GM18505 (cell line): Measurements from ENCODE around the gene PTPN3.
A peak's percentile ranks its signal among the peaks of the same experiment; 100 is the strongest.

Experiments used
- ATAC-seq: cut with Tn5 transposase; IDR thresholded peaks from one replicate; pipeline ENCODE4 v1.9.1; 2021; ENCODE audit not compliant: unreplicated experiment
- POLR2A ChIP-seq: IDR thresholded peaks from 4 replicates; pipeline ENCODE4 v1.6.1; 2011; ENCODE audit warnings: borderline replicate concordance; ENCODE audit not compliant: insufficient read depth, insufficient read length; ENCODE audit errors: extremely low read depth

Gene PTPN3

DNA sequence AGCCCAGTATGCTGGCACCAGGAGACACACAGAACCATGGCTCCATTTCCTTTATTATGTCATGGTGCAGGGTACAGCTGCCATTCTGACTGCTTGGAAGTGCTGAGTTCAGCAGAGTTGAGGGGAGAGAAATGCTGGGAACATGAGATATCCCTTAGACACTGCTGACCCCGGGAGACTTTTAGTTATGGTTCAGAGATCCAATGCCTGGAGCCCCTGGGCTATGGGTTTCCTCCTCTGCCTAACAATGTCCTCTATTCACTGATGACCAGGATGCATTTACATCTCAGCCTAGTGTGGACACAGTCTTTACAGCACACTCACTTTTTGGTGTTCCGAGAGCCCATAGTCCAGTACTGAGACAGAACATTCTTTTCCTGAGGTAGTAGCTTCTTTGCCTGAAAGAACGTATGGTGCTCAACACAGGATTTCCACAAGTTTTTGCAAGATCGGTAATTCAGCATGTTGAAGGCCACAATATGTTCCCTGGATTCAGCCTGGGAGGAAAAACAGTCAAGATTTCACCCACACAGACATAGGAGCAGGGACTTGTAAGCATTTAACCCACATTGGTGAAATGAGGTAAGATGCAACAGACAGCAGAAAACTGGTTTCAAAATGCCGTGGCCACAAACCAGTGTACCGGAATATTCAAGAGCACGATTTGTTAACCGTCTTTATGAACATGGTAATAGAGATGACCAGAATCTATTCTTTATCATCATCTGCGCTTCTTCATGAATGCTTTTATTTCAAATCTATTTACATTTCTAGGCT lies 71.3 kb downstream of the PTPN3 start:
- ATAC-seq = no peak

DNA sequence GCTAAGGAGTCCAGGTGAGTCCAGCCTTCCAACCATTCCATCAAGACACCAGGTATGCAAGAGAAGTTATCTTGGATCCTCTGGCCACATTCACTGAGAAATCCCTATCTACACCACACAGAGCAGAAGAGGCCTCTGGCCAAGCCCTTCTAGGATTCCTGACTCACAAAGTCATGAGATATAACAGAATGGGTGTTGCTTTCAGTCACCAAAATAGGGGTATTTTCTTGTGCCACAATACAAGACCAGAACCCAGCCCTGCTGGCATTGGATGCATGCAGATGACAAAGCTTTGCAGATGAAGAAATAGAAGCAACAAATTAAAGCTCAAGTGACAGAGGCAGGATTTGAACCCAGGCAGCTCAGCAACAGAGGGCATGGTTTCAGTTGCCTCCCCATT lies 73.5 kb downstream of the PTPN3 start:
- TF ChIP-seq POLR2A = no peak
- ATAC-seq = no peak

More for the DNA sequence above, 71.3 kb downstream of the PTPN3 start:
- no peak for TF ChIP-seq POLR2A

DNA sequence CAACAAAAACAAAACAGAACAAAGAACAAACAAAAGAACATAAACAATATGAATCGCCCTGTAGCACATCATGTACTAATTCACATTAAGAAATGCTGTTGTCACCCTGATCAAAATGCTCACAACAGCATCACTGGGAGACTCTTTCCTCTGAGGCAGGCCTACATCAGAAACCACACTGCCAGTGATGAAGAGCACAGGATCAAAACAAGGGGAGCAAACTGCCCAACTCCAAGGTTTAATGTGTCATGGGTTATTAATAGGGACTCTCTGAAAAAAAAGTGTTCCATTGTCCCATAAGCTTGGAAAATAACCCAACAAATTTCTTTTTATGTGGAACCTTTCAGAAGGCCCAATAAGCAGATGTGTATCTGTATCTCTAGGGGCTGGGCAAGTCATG lies 74.2 kb downstream of the PTPN3 start:
- TF ChIP-seq POLR2A = no peak
- ATAC-seq = no peak

DNA sequence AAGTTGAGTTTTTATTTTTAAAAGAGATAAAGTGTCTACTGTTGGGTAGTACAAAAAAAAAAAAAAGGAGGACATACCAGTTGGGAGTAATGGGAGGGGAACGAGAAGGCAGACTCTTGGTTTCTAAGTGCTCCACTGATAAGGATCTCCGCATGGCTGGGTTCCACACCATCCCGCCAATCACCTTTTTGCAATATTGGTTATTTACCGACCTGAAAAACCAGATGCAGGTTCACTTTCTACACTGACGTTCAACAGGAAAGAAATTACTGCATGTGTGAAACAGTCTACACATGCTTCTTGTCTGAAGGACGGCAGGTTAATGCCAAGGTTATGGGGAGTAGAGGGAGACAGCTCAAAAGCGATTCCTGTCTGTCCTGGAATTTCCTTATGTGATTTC lies 75.5 kb downstream of the PTPN3 start:
- peak; percentile 73 for ATAC-seq
- TF ChIP-seq POLR2A = no peak

DNA sequence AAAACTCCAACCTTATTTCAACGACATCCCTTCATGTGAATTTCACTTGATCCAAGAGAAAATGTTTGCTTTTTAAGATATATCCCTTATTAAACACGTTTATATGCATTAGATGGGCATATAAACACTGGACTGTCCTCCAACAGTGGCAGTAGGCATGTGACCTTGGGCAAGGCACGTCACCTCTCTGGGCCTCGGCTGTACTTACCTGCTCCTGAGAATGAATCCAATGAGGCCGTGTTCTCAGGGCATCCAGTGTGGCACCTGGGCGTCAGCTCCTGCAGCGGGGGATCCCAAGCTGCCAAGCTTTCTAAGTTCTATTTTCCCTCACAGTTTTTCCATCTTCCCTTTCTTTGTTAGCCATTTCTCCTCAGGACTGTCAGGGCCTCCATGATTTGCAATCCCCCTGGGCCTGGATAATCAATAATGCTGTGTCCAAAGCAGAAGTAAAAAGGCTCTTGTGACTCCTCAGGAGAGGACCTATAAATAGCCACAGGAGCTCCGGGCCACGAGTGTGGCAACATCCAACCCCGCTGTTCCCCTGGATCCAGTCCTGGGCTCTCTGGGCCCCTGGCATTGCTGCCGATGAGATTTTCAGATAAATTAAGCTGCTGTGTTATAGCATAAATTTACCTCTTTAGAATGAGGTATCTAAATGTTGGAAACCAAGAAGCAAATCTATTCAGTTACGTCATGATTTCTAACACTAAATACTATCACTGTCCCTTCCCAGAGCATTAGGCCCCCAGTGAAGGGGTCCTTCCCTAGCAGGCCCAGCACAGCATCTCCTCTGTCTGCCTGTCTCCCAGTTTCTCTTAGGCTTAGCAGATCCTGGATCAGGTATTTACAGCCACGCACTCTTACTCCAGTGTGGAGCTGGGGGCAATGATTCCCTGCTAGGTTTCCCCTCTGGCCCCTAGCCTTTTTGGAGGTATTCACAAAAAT lies 76.8 kb downstream of the PTPN3 start:
- TF ChIP-seq POLR2A = no peak
- ATAC-seq = no peak

DNA sequence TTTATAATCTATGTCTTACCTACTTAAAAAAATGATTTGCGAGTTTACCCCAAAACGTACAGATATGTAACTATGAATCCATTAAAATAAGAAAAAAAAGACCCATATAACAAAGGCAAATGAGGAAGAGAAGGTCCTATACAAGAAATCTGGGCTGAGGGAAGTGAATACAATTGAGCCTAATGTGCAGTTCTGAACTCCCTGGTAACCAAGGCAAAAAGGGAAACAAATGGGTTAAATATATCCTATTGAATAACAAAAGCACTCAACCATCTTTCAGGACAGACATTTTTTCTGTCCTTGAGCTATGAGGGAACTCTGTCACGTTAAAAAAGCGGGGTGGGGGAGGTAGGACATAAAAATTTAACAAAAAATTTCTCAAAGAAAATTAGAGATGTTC lies 78.6 kb downstream of the PTPN3 start:
- ATAC-seq = no peak
- no peak for TF ChIP-seq POLR2A

DNA sequence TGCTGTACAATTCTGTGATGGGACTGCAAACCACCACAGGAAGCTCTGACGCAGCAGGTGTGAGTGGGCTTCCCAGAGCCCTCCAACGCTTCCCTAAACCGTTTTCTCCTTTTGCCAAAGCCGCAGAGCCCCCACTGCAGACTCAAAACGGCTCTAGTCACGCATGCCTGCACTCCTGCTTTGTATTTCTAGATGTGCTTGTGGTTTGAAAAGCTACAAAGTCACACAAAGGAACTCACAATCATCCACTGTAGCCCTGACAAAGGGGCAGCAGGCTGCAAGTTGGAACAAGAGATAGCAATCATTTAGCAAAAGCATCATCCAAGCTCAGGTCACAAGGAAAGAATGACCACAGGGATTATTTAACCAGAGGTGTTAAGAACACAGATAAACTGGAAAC lies 79.3 kb downstream of the PTPN3 start:
- TF ChIP-seq POLR2A = no peak
- ATAC-seq = peak; percentile 33

DNA sequence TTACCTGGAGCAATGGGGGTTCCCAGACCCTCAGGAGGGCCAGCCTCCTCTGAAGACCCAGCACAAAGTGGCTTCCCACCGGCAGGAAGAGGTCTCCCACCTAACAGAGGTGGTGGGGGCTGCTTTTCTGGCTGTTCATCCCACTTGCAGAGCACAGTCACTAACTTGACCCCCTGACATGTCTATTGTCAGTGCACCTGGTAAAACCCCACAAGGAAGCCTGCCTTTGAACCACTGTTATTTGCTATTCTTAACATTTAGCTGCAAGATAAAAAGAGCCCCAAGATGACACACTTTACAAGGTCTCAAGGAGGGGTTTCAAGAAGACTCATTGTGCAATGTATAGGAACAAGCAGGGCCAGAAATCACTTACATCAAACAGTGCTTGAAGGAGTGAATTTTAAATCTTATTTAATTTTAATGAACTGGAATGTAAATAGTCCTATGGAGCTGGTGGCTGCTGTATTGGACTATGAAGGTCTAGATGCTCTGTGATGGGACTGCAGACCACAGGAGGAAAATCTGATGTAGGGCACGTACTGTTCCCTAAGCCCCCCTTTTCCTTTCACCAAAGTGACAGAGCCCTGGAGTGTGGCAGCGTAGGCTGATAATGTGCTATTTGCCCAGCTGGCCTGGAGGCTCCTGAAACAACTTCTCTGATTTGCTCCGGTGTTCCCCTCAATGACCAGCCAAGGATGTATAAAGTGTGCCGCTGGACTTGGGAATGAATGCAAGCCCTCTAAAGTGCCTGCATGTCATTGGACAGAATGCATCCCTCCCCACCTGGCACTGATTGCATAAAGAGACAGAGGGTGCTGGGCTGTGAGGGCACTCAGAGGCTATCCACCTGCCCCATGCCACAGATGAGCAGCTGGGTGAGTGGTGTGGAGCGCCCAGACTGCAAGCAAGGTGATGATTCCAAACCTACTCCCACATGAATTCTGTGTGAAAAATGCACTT lies 80.2 kb downstream of the PTPN3 start:
- no peak for TF ChIP-seq POLR2A
- no peak for ATAC-seq

DNA sequence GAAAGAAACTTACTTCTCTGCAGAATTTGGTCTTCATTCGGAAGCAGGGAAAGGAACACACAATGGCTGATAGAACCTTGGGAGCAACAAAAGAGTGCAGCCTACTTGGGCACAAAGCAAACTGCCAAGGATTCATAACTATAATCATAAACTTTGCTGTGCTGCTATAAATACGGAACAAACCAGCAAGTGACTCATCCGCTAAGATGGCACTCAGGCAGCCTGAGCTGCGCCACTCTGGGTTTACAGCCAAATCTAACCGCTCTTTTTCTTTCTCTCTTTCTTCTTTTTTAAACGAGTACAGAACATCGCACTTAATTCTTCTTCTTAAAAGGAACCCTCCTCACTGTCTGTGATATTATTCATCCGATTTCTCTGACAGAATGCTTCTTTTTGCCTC lies 81.1 kb downstream of the PTPN3 start:
- TF ChIP-seq POLR2A = no peak
- ATAC-seq = no peak

DNA sequence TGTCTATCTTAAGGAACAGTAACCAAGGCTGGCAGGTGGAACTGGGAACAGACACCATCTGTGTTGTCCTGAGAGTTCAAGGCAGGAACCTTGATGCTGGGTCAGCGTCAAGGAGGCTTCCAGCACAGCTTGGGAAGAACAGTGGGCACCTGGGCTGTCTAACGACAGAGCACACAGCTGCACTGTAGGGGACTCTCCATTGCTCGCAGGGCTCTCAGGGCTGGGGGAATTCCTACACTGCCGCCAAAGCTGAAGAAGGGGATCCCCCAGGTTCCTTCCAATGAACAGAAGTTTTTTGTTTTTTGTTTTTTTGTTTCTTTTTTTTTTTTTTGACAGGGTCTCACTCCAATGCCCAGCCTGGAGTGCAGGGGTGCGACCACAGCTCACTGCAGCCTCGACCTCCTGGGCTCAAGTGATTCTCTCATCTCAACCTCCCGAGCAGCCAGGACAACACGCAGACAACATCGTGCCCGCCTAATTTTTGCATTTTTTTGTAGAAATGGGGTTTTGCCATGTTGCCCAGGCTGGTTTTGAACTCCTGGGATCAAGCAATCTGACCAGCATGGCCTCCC lies 81.9 kb downstream of the PTPN3 start:
- peak; percentile 43 for ATAC-seq
- peak; percentile 18 for TF ChIP-seq POLR2A

DNA sequence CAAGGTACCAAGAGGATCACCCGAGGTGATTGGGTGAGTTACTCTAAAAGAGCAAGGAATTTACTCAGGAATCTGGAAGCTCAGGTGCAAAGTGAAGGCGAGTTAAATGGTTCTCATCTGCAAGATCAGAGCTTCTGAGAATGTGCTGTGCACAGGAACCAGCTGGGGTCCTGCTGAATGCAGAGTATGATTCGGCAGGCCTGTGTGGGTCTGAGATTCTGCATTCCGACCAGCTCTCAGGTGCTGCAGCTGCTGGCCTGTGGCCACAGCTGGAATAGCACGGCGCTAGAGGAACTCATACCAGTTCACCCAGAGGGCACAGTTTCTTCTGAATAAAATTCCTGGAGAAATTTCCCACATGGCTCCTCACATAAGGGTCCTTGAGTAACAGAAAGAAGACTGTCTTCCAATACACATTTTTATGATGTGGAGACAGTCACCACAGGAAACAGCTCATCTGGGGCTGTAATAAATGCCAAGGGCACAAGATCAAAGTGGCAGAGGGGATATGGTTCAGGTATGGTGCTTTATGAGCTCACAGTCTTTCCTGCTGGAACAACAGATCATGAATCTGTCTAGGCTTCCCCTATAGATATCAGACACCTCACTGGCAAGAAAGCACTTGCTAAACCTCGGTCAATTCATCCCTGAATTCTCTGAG lies 83.9 kb downstream of the PTPN3 start:
- no peak for ATAC-seq
- TF ChIP-seq POLR2A = no peak

DNA sequence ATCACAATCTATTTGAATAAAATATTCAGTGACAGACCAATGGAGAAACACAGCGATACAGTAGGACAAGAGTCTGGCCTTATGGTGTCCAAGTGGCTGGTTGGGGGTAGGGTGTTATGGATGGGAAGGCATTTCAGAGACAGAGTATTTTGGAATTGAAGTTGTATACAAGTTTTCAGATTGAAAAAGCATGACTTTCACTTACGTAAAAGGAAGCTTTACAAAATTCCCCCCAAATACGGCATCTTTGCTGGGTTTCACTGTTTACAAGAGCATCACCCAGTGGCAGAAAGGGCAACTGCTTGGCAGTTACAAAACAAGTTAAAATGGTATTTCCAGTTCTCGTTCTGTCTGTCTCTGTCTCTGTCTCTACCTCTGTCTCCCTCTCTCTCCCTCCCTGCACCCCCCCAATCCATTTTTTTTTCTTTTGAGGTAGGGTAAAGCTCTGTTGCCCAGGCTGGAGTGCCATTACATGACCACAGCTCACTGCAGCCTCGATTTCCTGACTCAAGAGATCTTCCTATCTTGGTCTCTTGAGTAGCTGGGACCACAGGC lies 86.2 kb downstream of the PTPN3 start:
- no peak for TF ChIP-seq POLR2A
- peak; percentile 39 for ATAC-seq
